Measurements from ENCODE around the gene PDCD1.
"Not testable (repeated sequence)": the region's sequence is repeated elsewhere in the genome, so short reads cannot be mapped to it uniquely, and the experiment has no call there.

PDCD1 gene

DNA sequence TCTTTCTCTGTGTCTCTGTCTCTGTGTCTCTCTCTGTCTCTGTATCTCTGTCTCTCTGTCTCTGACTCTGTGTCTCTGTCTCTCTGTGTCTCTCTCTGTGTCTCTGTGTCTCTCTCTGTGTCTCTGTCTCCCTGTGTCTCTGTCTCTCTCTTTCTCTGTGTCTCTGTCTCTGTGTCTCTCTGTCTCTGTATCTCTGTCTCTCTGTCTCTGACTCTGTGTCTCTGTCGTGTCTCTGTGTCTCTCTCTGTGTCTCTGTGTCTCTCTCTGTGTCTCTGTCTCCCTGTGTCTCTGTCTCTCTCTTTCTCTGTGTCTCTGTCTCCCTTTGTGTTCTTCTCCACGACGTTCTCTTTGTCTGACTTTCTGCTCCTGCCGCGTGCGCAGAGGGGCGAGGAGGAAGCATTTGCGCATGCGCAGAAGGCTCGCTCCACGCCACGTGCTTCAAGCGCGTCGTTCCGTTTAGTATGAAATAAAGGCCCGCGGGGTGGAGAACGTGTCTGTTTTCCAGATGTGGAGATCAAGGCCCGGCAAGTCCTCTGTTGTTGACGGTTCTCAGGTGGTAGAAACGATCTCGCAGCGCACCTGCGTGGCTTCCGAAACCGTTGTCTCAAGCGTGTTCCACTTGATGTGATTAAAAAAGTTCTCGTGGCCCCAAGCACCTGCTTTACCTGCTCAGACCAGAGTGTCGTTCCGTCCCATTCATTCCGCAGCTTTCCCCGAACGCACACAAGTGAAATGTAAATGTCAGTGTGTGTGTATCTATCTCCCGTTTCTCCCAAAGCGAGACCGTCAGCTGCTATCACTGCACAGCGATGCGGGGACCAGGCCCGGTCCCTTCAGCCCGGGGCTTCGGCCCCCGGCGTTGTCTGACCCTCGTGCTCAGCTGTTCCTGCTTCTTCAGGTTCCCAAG, 34.9 kb downstream of the PDCD1 start:
- DNase-seq = not testable (repeated sequence)

- no peak for DNase-seq
These were observed 36.5 kb downstream of the PDCD1 start for GRCh38 chr2:241822264-241822623.

GRCh38 chr2:241821460-241822263, 37.0 kb downstream of the PDCD1 start:
- DNase-seq = no peak

GRCh38 chr2:241820625-241821384, 37.9 kb downstream of the PDCD1 start:
- DNase-seq = no peak

GRCh38 chr2:241819947-241820624, 38.6 kb downstream of the PDCD1 start:
- DNase-seq = not testable (repeated sequence)

- DNase-seq = no peak
These were observed 39.8 kb downstream of the PDCD1 start for GRCh38 chr2:241818943-241819270.

DNA sequence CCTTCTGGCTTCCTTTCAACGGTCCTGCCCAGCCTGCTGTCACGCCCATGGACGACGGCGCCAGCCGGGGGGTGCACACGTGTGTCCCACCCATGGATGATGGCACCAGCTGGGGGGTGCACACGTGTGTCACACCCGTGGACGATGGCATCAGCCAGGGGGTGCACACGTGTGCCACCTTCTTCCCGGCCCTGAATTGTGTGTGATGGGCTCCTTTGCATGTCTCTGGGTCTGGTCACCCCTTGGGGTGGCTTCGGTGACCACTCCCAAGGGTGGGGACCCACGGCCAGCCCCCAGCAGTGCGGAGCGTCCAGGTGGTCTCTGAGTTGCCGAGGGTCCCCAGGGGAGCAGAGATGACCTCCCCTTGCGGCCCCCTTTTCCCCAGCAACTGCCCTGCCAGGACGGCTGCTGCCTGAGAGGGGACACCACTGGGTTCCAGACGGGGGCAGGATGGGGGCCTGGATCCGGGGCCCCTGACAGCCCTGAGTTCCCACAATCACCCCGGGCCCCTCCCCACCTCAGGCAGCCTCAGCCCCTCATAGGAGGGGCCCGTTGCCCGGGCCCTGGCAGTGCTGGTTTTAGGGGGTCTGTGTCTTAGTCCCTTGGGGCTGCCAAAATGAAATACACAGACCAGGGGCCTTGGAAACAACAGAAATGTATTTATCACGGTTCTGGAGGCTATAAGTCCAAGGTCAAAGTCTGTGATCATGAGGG, 40.3 kb downstream of the PDCD1 start:
- no peak for DNase-seq

- not testable (repeated sequence) for DNase-seq
These were observed 40.9 kb downstream of the PDCD1 start for GRCh38 chr2:241817821-241818215.

DNA sequence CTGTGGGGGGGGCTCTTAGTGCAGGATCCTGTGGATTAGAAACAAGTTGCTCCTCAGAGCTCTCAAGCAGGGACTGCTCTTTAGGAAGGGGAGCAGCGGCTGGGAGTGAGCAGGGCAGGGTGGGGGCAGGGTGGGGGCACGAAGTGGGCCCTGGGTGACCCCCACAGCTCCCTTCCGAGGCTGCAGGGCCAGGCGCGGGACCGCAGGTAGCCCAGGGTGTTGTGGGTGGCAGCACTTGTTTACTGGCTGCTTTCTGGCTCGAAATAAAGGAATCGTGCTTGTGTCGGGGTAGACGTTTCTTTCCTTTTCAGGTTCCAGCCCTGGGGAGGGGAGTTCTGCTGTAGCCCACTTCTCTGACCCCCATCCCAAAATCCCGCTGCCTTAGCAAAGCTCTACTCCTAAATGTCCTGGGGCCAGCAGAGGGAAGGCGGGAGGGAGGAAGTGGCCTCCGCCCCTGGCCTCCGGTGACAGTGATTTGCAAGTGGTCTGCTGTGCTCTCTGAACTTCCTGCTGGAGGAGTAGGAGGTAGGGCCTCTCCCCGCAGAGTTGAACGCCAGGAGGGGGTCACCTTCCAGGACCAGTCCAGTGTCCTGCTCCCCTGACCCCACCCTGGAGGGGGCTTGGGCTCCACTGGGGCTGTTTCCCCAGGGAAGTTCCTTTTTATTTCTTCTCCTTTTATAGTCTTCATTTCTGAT, 41.4 kb downstream of the PDCD1 start:
- DNase-seq = no peak

GRCh38 chr2:241816431-241817121, 42.1 kb downstream of the PDCD1 start:
- no peak for DNase-seq

DNA sequence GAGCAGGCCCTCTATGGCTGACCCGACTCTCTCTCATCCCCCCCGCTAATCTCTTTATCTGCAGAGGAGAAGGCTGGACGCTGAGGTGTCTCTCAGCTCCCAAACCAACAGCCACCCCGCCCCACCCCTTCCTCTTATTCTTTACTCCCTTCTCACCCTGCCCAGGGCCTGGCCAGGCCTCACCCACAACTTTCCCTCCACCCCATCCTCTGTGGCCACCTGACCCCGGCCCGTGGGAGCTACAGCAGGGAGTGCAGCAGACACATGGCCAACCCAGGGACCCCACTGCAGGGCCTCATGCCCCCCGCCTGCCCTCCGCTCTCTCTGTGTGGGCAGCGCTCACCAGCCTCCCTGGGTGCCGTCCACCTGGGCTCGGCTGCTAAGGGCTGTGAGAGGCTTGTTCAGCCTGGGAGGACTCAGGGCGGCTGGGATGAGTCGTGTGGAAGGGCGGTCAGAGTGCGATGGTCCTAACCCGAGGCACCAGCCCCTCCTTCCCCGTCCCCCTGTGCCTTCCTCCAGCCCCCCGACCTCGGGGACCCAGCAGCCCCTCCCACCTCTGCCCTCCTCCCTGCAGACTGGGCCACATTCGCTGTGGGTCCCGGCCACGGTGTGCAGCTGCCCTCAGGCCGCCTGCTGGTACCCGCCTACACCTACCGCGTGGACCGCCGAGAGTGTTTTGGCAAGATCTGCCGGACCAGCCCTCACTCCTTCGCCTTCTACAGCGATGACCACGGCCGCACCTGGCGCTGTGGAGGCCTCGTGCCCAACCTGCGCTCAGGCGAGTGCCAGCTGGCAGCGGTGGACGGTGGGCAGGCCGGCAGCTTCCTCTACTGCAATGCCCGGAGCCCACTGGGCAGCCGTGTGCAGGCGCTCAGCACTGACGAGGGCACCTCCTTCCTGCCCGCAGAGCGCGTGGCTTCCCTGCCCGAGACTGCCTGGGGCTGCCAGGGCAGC, 42.9 kb downstream of the PDCD1 start:
- no peak for DNase-seq

- DNase-seq = no peak
These were observed 43.8 kb downstream of the PDCD1 start for GRCh38 chr2:241814643-241815476.

DNA sequence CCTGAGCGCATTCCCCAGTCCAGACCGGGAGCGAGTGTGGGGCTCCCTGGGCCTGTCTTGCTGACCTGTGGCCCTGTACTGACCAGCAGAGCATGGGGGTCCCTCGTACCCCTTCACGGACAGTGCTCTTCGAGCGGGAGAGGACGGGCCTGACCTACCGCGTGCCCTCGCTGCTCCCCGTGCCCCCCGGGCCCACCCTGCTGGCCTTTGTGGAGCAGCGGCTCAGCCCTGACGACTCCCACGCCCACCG, 44.4 kb downstream of the PDCD1 start:
- no peak for DNase-seq

GRCh38 chr2:241813644-241814392, 44.9 kb downstream of the PDCD1 start:
- DNase-seq = no peak

DNA sequence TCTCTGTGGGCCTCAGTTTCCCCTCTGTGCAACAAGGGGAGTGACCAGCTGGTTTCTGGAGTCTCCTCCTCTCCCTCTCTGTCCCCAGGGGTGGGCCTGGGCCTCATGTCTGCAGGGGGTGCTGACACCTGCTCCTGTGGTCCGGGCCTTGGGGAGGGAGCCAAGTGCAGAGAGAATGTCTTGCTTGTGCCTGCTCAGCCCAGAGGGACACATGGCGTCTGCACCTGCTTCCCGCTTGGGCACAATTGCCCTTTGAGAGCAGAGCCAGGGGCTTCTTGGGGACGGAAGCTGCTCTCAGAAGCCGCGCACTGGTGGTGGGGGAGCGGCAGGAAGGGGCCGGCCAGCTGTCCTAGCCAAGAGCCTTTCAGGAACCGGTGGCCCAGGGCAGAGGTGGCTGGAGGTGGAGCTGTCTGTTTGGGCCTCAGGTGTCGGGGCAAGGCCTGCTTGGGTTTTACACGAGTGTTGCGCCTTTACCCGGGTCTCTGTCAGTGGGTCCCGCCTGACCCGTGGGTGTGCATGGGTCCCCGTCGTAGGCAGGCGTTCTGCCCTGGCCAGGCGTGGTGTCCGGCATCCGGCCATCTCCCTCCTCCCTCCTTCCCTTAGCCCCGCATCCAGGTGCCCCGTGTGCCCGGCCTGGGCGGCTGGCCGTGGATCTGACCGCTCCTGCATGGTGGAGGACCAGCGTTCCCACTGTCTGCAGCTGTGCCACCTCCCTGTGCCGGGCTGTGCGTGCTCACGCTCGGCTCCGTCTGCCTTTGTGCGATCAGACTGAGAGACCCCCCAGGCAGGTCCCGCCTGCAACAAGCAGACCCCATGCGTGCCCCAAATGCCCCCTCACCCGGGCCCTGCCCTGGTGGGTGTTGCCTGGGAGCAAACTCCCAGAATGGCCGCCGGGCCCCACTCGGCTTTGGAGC, 45.7 kb downstream of the PDCD1 start:
- no peak for DNase-seq

DNA sequence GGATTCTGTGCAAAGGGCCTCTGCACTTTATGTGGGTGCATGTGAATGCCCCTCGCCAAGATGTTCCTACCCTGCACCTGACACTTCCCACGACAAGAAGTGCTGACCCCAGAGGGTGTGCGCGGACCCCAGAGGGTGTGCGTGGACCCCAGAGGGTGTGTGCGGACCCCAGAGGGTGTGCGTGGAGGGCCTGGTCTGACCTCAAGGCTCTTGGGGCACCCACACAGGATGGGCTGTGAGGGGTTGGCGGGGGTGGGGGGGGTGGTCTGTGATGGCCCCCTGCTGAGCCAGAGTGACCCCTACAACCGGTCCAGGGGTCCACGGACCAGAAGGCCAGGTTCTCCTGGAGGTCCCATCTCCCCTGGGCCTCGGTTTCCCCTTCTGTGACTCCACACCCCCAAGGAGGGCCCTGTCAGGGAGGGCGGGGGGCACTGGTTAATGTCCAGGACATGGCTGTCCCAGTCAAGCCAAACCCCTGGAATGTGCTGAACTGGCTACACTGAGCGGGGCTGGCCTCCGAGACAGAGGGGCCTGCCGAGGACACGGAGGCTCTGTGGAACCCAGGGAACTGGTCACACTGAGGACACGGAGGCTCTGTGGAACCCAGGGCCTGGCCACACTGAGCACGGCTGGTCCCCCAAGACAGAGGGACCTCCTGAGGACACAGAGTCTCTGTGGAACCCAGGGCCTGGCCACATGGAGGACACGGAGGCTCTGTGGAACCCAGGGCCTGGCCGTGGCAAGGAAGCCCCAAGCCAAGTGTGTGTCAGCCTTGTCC, 46.6 kb downstream of the PDCD1 start:
- DNase-seq = no peak
